ENCODE data around the gene LAT.
A peak's percentile ranks its signal among the peaks of the same experiment; 100 is the strongest.
"Not testable (repeated sequence)": the region's sequence is repeated elsewhere in the genome, so short reads cannot be mapped to it uniquely, and the experiment has no call there.

The LAT gene

DNA sequence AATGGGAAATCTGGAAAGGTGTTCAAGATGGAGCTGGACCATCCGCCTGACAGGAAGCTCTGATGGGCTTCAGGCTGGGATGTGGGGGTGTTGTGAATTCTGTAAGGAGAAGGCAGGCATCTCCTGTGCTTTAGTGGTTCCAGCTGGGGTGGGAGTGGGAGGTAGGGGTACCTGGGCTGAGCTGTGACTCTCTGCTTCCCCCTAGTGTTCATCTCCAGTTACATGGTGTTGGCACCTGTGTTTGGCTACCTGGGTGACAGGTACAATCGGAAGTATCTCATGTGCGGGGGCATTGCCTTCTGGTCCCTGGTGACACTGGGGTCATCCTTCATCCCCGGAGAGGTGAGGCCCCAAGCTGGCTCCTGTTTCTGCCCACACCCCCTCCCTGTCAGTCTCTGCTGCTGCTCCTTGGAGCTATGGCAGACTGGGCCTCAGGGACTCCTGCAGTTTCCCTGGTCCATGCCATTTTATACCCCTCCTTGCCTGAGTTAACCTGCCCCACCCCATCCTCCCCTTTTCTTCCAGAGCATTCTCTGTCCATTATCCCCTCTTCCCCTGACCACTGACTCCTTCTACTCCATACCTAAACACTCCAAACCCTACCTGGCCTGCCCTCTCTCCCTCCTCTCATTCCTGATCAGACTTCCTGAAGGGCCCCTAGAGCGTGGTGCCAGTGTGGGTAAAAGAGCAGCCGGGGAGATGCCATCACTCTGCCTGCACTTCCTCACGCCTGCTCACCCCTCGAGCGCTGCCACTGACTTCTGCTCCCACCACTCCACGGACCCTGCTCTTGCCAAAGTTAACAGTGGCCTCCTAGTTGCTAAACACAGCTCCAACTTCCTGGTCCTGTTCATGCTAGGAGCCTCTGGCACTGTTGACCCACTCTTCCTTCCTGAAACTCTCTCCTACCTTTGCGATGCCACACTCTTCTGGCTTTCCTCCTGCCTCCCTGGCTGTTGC is 6.9 kb upstream of the LAT start:
- DNase-seq (ENCODE audit: low read depth) = no peak

DNA sequence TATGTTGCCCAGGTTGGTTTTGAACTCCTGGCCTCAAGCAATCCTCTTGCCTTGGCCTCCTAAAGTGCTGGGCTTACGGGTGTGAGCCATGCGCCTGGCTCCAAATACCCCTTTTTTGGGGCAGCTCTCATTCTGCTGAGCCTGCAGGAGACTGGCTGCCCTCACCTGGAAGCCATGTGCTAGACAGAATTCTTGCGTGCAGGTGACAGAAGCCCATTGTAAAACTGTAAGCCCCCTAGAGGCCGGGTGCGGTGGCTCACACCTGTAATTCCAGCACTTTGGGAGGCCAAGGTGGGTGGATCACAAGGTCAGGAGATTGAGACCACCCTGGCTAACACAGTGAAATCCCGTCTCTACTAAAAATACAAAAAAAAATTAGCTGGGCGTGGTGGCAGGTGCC is 4.5 kb upstream of the LAT start:
- not testable (repeated sequence) for DNase-seq (ENCODE audit: low read depth)

DNA sequence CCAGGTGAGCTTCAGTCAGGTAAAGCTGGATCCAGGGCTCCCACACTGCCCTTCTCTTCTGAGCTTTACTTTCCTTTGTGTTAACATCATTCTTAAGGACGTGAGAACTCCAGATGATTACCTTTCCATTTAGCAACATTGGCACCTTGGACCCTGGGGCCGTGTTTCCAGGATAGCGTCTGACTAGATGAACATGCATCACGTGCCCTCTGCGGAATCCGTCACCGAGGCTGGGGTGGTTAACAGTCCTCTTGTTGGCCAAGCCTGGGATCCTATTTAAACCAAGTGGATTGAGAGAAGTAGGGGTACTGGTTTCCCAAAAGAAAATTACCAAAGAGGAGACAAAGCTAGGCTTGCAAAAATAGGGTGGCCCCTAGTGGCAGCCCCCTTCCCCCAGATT is 3.9 kb upstream of the LAT start:
- no peak for DNase-seq (ENCODE audit: low read depth)

DNA sequence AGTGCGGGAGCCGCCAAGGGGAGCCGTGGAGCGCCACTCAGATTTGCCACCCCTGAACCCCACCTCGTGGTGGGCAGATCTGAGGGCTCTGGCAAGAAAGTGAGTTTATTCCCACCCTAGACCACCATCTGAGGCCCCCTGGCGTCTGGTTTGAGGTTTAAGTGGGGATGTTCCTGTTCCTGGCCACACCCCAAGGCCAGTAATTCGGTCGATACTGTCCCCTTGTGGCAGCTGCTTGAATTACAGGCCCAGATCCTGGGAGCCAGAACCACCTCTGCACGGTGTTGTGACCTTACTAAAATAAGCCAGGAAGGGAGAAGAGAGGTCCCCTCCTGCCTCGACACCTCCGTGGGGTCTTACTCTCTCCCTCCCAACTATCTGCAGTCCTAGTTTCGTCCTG is 3.3 kb upstream of the LAT start:
- no peak for DNase-seq (ENCODE audit: low read depth)

DNA sequence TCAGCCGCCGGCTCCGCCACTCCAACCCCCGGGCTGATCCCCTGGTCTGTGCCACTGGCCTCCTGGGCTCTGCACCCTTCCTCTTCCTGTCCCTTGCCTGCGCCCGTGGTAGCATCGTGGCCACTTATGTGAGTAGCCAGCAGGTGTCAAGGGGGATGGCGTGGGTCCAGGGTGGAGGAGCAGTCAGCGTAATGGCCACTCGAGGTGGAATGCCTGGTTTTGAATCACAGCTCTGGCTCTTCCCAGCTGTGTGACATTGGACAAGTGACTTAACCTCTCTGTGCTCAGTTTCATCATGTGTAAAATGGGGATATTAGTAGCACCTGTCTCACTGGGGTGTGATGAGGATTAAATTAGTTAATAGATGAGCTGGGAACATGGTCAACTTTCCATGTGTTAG is 2.4 kb upstream of the LAT start:
- no peak for DNase-seq (ENCODE audit: low read depth)

DNA sequence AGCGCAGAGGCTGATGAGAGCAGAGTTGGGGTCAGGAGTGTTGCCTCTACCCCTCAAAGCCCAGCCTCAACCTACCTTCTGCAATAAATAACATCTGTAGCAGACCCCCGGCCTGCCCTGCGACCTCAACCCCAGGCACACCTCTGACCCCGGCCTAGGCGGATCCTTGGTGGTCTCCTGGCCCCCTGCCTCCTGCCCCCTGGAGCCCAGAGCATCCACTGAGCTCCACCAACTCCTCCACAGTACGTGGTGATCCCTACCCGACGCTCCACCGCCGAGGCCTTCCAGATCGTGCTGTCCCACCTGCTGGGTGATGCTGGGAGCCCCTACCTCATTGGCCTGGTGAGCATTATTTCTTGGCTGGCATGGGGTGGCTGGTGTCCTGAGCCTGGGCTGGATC is 1.9 kb upstream of the LAT start:
- no peak for DNase-seq (ENCODE audit: low read depth)

DNA sequence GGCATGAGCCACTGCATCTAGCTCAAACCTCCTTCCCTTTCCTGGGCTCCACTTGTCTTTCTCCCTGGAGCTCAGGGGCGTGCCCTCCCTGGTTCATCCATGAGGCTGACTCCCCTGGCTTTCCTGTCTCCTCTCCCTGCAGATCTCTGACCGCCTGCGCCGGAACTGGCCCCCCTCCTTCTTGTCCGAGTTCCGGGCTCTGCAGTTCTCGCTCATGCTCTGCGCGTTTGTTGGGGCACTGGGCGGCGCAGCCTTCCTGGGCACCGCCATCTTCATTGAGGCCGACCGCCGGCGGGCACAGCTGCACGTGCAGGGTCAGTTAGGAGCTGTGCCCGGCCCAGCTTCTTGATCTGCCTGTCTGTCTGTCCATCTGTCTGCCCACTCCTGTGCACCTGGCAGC is 1.2 kb upstream of the LAT start:
- DNase-seq (ENCODE audit: low read depth) = no peak

DNA sequence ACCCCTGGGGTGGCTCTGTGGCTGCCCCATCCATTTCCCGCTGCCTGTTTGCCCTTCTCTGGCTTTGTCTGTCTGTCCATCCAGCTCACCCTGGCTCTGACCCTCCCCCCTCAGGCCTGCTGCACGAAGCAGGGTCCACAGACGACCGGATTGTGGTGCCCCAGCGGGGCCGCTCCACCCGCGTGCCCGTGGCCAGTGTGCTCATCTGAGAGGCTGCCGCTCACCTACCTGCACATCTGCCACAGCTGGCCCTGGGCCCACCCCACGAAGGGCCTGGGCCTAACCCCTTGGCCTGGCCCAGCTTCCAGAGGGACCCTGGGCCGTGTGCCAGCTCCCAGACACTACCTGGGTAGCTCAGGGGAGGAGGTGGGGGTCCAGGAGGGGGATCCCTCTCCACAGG is 761 bp upstream of the LAT start:
- no peak for DNase-seq (ENCODE audit: low read depth)

DNA sequence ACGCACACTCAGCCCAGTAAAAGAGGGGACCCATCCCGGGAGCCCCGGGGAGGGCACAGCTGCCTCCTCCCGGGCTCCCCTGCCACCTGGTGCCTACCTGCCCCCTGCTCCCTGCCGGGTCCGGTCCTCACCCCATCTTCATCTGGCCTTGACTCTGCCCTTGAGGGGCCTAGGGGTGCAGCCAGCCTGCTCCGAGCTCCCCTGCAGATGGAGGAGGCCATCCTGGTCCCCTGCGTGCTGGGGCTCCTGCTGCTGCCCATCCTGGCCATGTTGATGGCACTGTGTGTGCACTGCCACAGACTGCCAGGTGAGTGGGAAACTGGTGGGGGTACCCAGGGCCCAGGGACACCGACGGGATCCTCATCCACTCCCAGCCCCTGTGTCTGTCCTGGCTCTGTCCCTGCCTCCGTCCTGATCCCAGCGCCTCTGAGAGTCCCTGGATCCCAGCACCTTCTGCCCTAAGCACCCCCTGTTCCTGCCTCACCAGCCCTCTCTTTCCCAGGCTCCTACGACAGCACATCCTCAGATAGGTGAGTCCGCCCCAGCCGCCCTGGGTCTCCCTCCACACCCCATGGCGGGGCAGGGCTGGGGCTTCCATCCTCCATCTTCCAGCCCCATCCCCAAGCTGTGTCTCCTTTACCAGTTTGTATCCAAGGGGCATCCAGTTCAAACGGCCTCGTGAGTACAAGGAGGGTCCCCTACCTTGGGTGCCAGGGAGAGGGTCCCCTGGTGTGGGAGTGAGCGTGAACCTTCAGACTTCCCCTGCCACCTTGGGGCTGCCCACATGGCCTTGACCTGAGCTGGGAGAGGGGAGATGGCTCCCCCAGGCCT is 574 bp downstream of the LAT start:
- DNase-seq (ENCODE audit: low read depth) = no peak

DNA sequence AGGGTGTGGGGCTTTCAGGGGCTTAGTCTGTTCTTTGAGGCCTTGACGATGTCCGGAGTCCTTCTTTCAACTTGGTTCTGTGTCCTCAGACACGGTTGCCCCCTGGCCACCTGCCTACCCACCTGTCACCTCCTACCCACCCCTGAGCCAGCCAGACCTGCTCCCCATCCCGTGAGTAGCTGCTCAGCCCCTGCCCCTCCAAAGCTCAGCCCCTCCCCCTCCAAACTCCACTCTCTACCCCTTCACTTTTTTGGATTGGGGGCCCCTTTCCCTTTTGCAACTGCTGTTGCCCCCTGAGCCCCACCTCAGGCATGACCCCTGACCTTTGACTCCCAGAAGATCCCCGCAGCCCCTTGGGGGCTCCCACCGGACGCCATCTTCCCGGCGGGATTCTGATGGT is 1.2 kb downstream of the LAT start:
- no peak for DNase-seq (ENCODE audit: low read depth)

DNA sequence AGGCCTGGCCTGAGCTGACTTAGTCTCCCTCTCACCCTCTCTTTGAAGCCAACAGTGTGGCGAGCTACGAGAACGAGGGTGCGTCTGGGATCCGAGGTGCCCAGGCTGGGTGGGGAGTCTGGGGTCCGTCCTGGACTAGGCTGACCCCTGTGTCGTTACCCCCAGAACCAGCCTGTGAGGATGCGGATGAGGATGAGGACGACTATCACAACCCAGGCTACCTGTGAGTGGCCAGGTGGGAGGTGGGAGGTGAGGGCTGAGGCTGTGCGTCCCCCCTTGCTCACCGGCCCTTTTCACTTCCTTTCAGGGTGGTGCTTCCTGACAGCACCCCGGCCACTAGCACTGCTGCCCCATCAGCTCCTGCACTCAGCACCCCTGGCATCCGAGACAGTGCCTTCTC is 1.6 kb downstream of the LAT start:
- DNase-seq (ENCODE audit: low read depth) = no peak

DNA sequence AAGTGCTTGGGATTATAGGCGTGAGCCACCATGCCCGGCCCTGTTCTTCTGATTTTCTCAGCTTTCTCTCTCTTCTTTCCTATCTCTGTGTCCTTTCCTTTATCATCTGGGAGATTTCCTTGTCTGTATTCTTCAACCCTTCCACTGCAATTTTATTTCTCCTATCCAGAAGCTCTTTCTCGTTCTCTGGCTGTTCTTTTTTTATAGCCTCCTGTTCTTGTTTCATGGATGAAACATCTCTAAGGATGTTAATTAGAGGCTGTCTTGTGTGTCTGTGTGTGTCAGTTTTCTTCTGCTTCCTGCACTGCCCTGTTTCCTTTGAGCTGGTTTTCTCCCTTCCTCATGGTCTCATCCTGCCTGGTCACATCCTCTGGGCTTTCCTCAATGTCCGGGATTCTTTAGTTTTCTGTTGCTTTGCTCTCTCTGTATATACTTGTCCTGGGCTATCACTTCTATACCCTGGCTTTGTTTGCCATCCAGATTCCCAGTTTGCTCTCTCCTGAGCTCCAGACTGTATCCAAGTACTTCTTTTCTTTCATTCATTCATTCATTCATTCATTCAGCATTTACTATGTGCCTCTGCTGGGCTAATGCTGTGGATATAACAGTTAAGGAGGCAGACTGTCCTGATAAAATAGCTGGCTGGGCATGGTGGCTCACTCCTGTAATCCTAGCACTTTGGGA is 2.5 kb downstream of the LAT start:
- DNase-seq (ENCODE audit: low read depth) = no peak

DNA sequence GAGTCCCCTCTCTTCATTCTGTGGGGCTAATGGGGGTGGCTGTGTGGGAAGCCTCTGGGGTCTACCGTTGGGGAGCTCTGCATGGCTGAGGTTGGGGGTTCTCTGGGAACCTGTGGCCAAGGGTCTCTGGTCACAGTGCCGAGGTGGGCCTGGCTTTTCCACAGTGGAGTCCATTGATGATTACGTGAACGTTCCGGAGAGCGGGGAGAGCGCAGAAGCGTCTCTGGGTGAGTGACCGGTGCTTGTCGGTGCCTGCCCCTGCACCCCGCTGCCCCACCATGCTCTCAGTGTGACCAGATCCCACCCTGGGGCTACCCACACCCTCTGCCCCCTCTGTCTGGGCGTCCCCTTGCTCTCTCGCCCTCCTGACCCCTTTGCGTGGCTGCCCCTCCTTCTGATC is 4.5 kb downstream of the LAT start:
- DNase-seq (ENCODE audit: low read depth) = no peak

DNA sequence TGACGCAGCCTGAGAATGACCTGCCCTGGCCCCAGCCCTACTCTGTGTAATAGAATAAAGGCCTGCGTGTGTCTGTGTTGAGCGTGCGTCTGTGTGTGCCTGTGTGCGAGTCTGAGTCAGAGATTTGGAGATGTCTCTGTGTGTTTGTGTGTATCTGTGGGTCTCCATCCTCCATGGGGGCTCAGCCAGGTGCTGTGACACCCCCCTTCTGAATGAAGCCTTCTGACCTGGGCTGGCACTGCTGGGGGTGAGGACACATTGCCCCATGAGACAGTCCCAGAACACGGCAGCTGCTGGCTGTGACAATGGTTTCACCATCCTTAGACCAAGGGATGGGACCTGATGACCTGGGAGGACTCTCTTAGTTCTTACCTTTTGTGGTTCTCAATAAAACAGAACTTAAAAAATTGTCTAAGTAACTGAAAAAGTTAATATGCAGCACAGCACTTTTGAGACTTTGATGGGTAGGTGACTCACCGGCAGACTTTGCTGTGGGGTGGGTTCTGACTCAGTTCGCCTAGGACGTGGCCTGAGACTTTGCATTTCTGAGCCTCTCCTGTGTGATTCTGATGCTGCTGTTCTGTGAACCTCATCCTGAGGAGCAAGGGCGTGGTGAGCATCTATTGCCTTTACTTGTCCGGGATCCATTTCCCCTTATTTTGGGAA is 5.7 kb downstream of the LAT start:
- DNase-seq (ENCODE audit: low read depth) = no peak

DNA sequence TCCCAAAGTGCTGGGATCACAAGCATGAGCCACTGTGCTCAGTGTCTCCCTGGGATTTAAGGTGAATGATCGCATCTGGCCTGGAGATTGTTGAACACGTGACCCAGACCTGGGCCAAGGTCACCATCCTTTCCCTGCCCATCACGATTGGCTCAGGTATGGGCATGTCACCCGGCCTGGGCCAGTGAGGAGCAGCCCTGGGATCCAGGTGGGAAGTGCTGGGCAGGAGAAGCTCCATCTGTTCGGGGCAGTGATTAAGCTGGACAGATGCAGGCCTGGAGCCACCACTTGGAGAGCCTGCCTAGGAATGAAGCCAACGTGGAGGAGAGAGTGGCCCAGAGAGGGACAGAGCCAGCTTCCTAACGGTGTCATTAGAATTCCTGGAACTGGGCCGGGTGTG is 6.8 kb downstream of the LAT start:
- no peak for DNase-seq (ENCODE audit: low read depth)

DNA sequence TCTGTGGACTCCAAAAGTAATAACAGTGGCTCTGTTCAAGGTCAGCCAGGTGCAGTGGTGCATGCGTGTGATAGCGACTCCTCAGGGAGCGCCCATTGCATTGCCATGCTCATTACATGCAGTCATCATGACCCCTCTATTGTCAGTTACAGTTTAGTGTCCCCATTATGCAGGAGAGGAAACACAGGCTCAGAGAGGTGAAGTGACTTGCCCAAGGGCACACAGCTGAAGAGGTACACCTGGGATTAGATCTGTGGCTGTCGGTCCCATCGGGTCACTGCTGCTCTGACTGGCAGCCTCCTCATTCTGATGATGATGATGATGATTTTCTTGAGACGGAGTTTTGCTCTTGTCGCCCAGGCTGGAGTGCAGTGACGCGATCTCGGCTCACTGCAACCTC is 7.6 kb downstream of the LAT start:
- DNase-seq (ENCODE audit: low read depth) = no peak

DNA sequence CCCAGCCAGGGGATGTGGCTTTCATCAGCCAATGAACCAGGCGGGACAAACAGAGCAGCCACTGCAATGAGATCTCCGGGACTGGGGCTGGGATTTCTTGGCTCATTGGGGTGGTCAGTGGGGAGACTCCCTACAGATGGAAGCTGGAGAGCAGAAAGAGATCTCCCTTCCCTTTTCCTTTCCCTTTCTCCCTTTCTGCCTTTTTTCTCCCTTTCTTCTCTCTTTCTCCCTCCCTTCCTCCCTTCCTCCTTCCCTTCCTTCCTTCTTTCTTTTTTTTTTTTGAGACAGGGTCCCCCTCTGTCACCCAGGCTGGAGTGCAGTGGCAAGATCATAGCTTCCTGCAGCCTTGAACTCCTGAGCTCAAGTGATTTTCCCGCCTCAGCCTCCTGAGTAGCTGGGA is 14.0 kb downstream of the LAT start:
- no peak for DNase-seq (ENCODE audit: low read depth)

DNA sequence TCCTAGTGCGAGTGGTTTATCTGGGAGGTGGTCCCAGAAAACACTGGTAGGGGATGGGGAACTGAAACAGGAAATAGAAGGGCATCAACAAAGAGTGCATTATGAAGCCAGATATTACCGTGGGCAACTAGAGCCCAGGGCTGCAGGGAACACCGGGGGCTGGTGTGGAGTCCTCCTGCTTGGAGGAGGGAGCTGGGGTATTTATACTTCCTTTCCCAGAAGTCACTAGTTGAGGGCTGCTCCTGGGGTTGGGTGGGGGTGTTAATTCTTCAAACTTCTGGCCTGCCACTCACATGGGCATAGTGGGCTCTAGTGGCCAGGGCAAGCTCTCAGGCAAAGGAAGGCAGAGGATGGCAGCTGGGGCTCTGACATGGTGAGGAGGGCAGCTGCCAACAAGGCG is 14.7 kb downstream of the LAT start:
- DNase-seq (ENCODE audit: low read depth) = no peak

DNA sequence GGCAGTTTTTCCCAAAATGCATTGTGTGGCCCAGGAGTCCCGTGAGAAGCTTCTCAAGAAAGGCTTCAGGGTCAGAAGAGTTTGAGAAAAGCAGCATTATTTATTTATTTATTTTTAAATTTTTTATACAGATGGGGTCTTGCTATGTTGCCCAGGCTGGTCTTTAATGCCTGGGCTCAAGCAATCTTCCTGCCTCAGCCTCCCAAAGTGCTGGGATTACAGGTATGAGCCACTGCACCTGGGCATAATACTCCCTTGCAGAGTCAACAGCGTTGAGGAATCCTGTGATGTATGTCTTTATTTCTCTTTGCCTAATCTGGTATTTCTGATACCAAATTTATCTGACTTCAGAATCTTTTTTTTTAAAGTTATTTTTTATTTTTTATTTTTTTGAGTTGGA is 15.2 kb downstream of the LAT start:
- DNase-seq (ENCODE audit: low read depth) = no peak

DNA sequence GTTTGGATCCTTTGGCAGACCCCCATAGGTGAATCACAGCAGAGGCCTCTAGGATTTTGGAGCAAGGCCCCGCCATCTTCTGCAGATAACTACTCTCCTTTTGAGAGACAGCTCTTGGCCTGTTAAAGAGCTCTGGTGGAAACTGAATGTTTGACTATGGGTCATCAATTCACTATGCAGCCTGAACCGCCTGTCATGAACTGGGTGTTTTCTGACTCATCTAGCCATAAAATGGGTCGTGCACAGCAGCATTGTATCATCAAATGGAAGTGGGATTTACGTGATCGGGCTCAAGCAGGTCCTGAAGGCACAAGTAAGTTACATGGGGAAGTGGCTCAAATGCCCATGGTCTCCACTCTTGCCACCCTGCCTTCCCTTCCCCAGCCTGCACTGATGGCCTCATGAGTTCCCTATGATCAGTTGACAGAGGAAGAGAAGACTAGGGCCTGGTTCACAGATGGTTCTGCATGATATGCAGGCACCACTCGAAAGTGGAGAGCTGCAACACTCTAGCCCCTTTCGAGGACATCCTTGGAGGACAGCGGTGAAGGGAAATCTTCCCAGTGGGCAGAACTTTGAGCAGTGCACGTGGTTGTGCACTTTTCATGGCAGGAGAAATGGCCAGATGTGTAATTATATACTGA is 19.8 kb downstream of the LAT start:
- not testable (repeated sequence) for DNase-seq (ENCODE audit: low read depth)

DNA sequence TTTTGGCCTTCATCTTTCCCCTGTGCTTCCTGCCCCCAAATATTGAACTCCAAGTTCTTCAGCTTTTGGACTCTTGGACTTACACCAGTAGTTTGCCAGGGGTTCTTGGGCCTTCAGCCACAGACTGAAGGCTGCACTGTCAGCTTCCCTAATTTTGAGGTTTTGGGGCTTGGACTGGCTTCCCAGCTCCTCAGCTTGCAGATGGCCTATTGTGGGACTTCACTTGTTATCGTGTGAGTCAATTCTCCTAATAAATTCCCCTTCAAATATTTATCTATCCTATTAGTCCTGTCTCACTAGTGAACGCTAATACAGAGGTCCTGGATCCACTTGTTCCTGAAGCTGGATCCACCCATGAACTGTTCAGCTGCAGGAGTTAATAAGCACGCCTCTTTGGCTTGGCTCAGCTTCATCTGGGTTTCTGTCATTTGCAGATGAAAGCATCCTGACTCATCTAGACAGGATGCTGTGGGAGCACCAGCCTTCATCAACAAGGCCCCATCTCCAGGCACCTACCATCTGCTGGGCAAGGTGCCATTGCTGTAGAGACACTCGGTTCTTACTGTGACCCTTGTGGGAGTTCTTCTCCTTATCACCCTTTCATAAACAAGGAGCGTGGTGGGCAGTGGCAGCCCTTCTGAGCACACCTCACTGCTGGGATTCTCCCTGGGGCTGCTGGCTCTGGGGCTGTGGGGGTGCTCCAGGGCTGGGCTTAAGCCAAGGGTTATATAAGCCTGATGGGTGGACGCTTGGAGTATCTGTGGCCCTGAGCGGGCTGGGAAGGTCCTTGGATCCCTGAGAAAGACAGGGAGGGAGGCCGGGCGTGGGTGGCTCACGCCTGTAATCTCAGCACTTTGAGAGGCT is 23.1 kb downstream of the LAT start:
- peak; percentile 39 for DNase-seq (ENCODE audit: low read depth)
